ENCODE results near the gene MSANTD1.

- TF ChIP-seq TARDBP (IDR thresholded peaks at IDR 0.05) = no peak
- no peak for TF ChIP-seq ELF4 (IDR thresholded peaks at IDR 0.05)
- TF ChIP-seq HDGF (IDR thresholded peaks at IDR 0.05; ENCODE audit: borderline replicate concordance) = no peak
- no peak for TF ChIP-seq SP1 (IDR thresholded peaks at IDR 0.05)
- no peak for TF ChIP-seq SUZ12 (IDR thresholded peaks at IDR 0.05)
- no peak for TF ChIP-seq CTBP1 (IDR thresholded peaks at IDR 0.05; ENCODE audit: borderline replicate concordance)
- no peak for TF ChIP-seq FOXM1 (IDR thresholded peaks at IDR 0.05; ENCODE audit: borderline replicate concordance)
These were observed 6.7 kb downstream of the MSANTD1 start for GRCh38 chr4:3255611-3256186.

Measured in HEK293T (cell line).